HG03025 (cell line): ENCODE data around the gene GALC.

Experiments
- ATAC-seq: cut with Tn5 transposase; IDR thresholded peaks from one replicate; pipeline ENCODE4 v1.9.1; 2021; ENCODE audit warnings: mild to moderate bottlenecking, moderate library complexity; ENCODE audit not compliant: unreplicated experiment, low FRiP score

The GALC gene

GRCh38 chr14:88008039-88008742 is 15.2 kb upstream of the GALC start:
- ATAC-seq, result no peak

DNA sequence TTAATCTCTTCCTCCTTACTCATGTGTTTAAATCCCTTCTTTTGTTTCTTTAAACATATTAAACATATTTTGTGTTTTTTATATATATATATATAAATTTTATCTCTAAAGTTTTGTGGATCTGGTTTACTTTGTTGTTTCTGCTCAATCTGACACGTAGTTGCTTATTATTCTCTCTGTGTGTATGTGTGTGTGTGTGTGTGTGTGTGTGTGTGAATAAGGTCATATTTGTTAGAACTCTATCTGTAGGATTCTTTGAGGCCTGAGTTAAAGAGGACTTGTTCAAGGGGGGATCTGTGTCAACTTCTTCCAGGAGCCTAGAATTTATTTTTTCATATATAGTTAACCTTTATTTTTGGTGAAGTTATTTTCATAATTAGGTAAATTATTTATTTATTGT is 14.6 kb upstream of the GALC start:
- ATAC-seq, result no peak

- ATAC-seq, result peak; percentile 94
These were observed 13.2 kb upstream of the GALC start for GRCh38 chr14:88005978-88006851.

GRCh38 chr14:88005050-88005481 is 12.1 kb upstream of the GALC start, which contains the start of gene GPR65:
Gene GPR65 (plus strand): TSS chr14:88005135. CDS start chr14:88010848, 5,713 bp downstream.
- peak; percentile 55 for ATAC-seq

GRCh38 chr14:88004506-88005036 is 11.6 kb upstream of the GALC start:
- no peak for ATAC-seq

- ATAC-seq, result no peak
These were observed 10.4 kb upstream of the GALC start for GRCh38 chr14:88003425-88003824.

DNA sequence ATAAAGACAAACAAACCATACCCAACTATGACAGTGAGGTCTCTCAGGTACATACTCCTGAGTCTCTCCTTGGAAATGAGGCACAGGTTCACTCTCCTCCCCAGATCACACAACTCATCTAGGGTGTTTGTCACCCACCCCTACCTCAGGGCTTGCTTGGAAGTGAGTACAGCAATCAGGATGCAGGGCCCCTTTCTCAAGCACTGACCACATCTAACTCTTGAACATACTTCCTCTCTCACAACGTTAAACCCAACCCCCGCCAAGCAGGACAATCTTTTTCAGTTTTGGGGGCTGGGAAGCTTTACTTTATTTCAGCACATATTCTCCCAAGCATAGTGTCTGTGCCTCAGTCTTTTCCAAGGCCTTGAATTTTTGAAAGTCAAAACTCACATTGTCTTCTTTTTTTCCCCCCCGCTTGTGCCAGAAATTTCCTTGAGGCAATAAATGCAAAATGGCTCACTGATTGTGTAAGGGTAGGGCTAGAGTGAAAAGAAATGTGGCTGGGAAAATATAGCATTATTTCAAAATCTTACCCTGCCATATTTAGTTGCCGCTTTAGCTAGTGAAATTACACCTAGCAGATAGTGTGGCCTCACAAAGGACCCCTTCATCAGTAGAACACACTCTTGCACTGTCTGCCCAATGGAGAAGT is 9.6 kb upstream of the GALC start:
- no peak for ATAC-seq

GRCh38 chr14:87999277-87999676 is 6.3 kb upstream of the GALC start:
- ATAC-seq, result no peak

DNA sequence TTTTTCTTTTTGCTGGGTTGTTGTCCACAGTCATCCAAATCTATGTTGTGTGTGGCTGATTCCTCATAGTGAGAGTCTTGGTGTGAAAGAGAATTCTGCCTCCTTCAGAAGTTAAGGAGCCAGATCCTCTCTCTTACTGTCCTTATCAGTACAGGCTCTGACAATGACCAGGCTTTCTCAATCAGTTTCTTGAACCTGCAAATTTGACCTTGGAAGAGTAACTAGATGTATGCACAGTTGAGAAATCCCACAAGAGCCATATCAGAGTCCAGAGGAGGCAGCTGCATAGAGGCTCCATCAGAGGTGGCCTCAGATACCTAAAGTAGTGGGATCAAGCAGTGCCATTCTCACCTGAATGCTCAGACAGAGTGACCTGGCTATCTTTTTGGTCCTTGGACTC is 5.5 kb upstream of the GALC start:
- no peak for ATAC-seq

- no peak for ATAC-seq
These were observed 3.3 kb upstream of the GALC start for GRCh38 chr14:87996291-87996592.

- ATAC-seq, result no peak
These were observed 2.7 kb upstream of the GALC start for GRCh38 chr14:87995500-87996290.

DNA sequence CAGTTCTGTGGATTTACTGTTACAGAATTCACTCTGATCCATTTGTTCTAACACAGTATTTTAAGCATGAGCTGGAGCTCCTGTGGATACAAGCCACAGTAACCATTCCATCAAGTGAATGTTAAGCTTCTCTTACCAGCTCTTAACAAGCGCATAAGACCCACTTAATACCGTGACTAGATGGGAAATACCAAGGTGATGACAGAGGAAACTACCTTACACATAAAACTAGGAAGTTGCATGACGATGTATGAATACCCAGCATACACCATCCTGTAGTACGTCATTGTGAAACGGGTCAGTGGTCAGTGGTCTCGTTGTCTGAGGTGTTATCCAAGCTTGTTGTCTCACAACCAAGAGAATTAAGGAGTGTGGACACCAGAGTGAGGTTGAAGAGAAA is 2.0 kb upstream of the GALC start:
- ATAC-seq, result no peak

- no peak for ATAC-seq
These were observed 650 bp downstream of the GALC start for GRCh38 chr14:87992346-87992717.

- no peak for ATAC-seq
These were observed 2.3 kb downstream of the GALC start for GRCh38 chr14:87990682-87991081.

DNA sequence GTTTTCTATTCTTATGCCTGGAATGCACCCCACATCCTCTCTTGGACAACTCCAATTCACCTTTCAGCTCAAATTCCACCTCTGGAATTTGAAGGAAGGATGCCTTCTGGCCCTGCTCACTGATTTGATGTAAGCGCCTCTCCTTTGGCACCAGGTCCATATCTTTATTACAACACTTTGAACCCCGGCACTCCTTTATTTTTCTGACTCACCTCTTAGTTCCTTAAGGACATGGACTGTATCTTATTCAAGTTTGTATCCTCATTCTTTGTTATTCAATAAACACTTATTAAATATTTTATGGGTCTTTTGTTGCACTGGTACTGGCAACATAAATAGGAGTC is 3.1 kb downstream of the GALC start:
- no peak for ATAC-seq

DNA sequence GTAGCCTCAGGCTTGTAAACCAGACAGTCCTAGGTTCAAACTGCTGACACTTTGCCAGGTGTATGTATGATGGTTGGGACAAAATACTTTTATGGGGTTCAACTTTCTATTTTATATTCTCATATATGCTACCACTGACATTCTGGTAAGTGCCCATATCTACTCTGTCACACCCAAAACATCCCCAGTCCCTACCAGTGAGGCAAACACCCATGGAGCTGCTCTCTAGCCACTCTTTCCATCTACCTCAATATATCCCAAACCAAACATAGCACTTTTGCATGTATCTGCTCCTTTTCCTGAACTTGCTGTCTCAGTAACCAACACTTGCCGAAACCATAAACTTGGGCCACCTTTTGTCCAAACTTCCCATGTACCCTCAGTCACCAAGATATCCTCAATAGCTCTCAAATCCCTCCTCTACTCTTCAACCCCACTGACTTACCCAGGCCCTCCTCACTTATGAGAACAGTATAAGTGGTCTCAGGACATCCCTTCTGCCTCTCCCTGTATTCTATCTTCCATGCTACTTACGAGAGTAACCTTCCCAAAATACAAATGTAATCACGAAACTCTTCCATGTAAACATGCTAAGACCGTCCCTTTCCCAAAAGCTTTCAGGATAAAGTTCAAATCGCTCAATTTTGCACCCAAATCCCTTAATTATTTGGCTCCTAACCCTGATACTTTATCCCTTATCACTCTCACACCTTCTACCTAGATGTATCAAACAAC is 3.6 kb downstream of the GALC start:
- ATAC-seq, result no peak

- no peak for ATAC-seq
These were observed 13.3 kb downstream of the GALC start for GRCh38 chr14:87979689-87980088.

DNA sequence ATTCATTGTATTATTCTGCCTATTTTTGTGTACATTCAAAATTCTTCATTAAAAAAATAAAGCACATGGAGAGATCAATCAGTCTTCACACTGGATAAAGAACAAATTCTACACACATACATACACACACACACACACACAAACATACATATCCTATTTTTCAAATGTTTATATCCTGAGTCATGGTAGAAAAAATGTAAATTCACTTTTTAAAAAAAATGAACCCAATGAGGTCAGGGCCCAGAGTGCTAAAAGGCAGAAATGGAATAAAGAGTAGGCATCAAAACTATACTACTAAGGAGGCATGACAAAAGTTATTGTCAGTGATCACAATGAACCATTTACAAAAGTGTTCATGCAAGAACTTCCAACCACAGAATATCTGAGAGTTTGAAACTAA is 17.3 kb downstream of the GALC start:
- ATAC-seq, result no peak

DNA sequence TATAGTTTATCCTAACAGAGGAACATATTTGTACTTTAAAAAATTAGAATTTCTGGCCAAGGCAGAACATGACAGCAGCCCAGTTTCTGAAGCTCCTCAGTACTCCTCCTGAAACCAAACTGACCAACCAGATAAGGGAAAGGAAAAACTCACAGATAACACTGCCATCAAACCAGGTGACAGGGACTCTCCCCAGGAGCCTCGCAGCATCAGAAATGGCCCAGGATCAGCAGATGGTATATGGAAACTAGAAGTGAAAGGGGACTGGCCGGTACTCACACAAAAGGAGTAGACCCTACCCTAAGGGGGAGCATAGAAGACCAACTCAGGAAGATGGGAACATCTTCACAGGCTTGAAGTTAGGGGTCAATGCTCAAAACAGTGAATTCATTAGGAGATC is 22.0 kb downstream of the GALC start:
- peak; percentile 98 for ATAC-seq

- ATAC-seq, result no peak
These were observed 25.5 kb downstream of the GALC start for GRCh38 chr14:87967496-87967895.
